A549 treated with Mapracorat at 1 μM for 4 hours (cell line): ENCODE measurements around the gene RAB11A. TPM values are rescaled to one million over a fixed set of nuclear protein-coding genes. Genes with fewer than 3 reads are reported as not detected.

Source experiments
- total RNA-seq: library from RNA; stranded (reverse); fragments of 200-300 nt; extraction: Qiagen RNA extraction; gene quantifications from 5 replicates; pipeline ENCODE4 v1.2.3, GENCODE V29; 2022

Gene RAB11A
- total RNA-seq: 246 to 338 TPM (median 291 TPM) in 5 replicates

DNA sequence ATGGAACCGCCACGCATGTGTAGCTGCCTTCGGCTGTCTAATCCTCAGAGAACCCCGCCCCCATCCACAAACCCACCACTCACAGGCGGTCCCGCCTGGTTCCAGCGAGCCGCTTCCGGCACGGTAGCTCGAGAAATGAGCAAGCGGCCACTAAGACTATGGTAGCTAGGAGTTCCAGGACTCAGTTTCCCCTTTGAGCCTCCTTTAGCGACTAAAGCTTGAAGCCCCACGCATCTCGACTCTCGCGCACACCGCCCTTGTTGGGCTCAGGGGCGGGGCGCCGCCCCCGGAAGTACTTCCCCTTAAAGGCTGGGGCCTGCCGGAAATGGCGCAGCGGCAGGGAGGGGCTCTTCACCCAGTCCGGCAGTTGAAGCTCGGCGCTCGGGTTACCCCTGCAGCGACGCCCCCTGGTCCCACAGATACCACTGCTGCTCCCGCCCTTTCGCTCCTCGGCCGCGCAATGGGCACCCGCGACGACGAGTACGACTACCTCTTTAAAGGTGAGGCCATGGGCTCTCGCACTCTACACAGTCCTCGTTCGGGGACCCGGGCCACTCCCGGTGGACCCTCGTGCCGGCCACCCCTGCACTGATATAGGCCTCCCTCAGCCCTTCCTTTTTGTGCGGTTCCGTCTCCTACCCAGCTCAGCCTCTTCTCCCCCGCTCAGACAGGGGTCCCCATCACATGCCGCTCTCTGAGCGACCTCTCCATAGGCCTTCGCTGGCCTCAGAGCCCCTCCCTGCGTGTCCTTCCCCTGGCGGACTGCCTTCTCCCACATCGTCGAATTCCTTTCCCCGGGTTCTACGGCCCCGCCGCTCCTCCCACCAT lies at the start of gene RAB11A:
Gene RAB11A, plus strand, starts transcription at position 366 of the 828 bp plus-strand sequence. Its CDS starts 95 bp downstream, at position 461.

Other genes with a start within 250 kb of the RAB11A start
- 3.3 to 4.7 TPM (median 4.4 TPM) in 5 replicates for gene SLC24A1, start 247.6 kb upstream of the RAB11A start, total RNA-seq
- 4.8 to 6.4 TPM (median 5.3 TPM) in 5 replicates for gene DENND4A, start 77.2 kb upstream of the RAB11A start, total RNA-seq